ENCODE measurements around the gene TNFAIP6. TPM values are rescaled to one million over a fixed set of nuclear protein-coding genes. Genes with fewer than 3 reads are reported as not detected.
"Not testable (repeated sequence)": the region's sequence is repeated elsewhere in the genome, so short reads cannot be mapped to it uniquely, and the experiment has no call there.

TNFAIP6 gene
- polyA plus RNA-seq, 6 donors from 2014 or later = 0.25 TPM; not detected in 5

- DNase-seq = peak; percentile 68
- H3K27ac Mint-ChIP-seq = peak within 1 kb of the TSS; percentile 90 to 99 (median 97)
- peak; percentile 87 to 89 for ATAC-seq (ENCODE audit: low read depth in 2 of 2)
- H3K36me3 Mint-ChIP-seq = no peaks in the 10 kb centered on the region
- peaks cover 10 to 30% (median 26%) of the 10 kb centered on the region in 3 donors for H3K4me1 Mint-ChIP-seq
- no peaks in the 10 kb centered on the region for H3K9me3 Mint-ChIP-seq
- no peaks in the 10 kb centered on the region for H3K27me3 Mint-ChIP-seq
- peak within 1 kb of the TSS; percentile 93 to 100 (median 98) for H3K4me3 Mint-ChIP-seq
Measured at GRCh38 chr2:151409601-151410484, 52.5 kb downstream of the TNFAIP6 start, which contains the start of gene RIF1. RIF1 (plus strand) TSS chr2:151409902; CDS start chr2:151410424, 522 bp downstream.

DNA sequence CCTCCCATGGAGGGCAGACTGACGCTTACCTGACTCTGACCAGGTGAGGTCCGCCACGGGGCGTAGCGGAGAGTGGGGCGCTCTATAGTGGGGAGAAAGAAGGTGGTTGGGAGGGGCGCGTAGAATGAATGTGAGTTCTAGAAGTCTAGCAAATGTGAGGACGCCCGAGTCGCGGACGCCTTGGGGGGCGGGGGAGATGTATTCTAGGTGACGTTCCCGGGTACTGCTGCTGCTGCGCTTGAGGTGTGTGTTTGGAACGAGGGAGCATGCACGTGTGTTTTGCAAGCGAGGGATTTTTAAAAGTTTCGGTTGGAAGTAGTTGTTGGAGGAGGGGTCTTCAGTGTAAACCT, 53.1 kb downstream of the TNFAIP6 start:
- no peak for DNase-seq
- Mint-ChIP-seq H3K27me3 (no peaks in the 10 kb centered on the region), H3K27ac (peak overlapping the region; percentile 90 to 99 (median 97))

GRCh38 chr2:151417650-151418049, 60.3 kb downstream of the TNFAIP6 start:
- Mint-ChIP-seq H3K36me3 (peaks cover 4 to 20% of the 10 kb centered on the region in 2 donors), H3K4me3 (no peak overlapping the region), H3K27me3 (no peaks in the 10 kb centered on the region), H3K27ac (peak overlapping the region in 1 of 6 donors; percentile 22), H3K9me3 (no peaks in the 10 kb centered on the region), H3K4me1 (peaks cover 2 to 5% (median 4%) of the 10 kb centered on the region in 3 donors)
- no peak for ATAC-seq (ENCODE audit: low read depth in 2 of 2)
- no peak for DNase-seq

More for the DNA sequence above, 53.1 kb downstream of the TNFAIP6 start:
- Mint-ChIP-seq H3K9me3 (no peaks in the 10 kb centered on the region), H3K4me1 (peaks cover 10 to 30% (median 26%) of the 10 kb centered on the region in 3 donors), H3K4me3 (peak overlapping the region; percentile 93 to 100 (median 98)), H3K36me3 (no peaks in the 10 kb centered on the region)
- peak; percentile 53 to 61 for ATAC-seq (ENCODE audit: low read depth in 2 of 2)

- H3K4me3 Mint-ChIP-seq; ATAC-seq (ENCODE audit: low read depth in 2 of 2); DNase-seq; H3K9me3 Mint-ChIP-seq; H3K27me3 Mint-ChIP-seq: not testable (repeated sequence)
- Mint-ChIP-seq H3K27ac (peak overlapping the region in 1 of 6 donors; percentile 63), H3K36me3 (peaks cover 17 to 39% of the 10 kb centered on the region in 2 donors), H3K4me1 (peaks cover 14 to 27% (median 20%) of the 10 kb centered on the region in 3 donors)
Measured at GRCh38 chr2:151421681-151422080, 64.3 kb downstream of the TNFAIP6 start.

- peak overlapping the region in 3 of 6 donors; percentile 23 to 83 (median 71) for H3K27ac Mint-ChIP-seq
- no peak for ATAC-seq (ENCODE audit: low read depth in 2 of 2)
Measured at GRCh38 chr2:151422917-151423439, 65.6 kb downstream of the TNFAIP6 start.

DNA sequence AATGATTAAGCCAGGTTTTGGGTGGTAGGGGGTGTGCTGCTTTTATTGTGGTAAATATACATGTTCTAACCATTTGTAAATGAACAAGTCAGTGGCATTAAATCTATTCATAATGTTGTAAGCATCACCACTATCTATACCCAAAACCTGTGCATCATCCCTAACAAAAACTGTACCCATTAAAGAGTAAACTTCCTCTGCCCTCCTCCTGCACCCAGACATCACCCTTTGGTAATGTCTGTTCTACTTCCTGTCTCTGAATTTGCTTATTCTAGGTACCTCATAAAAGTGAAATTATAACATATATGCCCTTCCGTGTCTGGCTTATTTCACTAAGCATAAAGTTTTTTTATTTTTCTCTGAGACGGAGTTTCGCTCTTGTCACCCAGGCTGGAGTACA, 66.4 kb downstream of the TNFAIP6 start:
- Mint-ChIP-seq H3K9me3 (no peaks in the 10 kb centered on the region), H3K27ac (peak overlapping the region in 5 of 6 donors; percentile 12 to 83 (median 34)), H3K4me3 (peak overlapping the region in 2 of 8 donors; percentile 37 to 44), H3K4me1 (peaks cover 14 to 27% (median 24%) of the 10 kb centered on the region in 3 donors), H3K27me3 (no peaks in the 10 kb centered on the region), H3K36me3 (peaks cover 20 to 34% of the 10 kb centered on the region in 2 donors)
- ATAC-seq (ENCODE audit: low read depth in 2 of 2) (peak in 1 of 2 donors; percentile 43), DNase-seq (no peak)

More at GRCh38 chr2:151422917-151423439, 65.6 kb downstream of the TNFAIP6 start:
- H3K9me3 Mint-ChIP-seq = no peaks in the 10 kb centered on the region
- peaks cover 14 to 27% (median 20%) of the 10 kb centered on the region in 3 donors for H3K4me1 Mint-ChIP-seq
- no peak overlapping the region for H3K4me3 Mint-ChIP-seq
- no peak for DNase-seq
- H3K27me3 Mint-ChIP-seq = no peaks in the 10 kb centered on the region
- peaks cover 15 to 34% of the 10 kb centered on the region in 2 donors for H3K36me3 Mint-ChIP-seq

Other genes starting within 250 kb of the TNFAIP6 start
- gene RBM43, start 95.7 kb upstream of the TNFAIP6 start, polyA plus RNA-seq (ENCODE audit: low read depth in 6 of 6) = 1 to 10 TPM in 4 of 6 donors, under 1 TPM in 1, not detected in 1; 0.96 to 3.6 (median 3.0) TPM
- 10 to 100 TPM; 32.0 to 54.9 (median 45.2) TPM for gene NMI, start 67.9 kb upstream of the TNFAIP6 start, polyA plus RNA-seq (ENCODE audit: low read depth in 6 of 6)
- gene RIF1, start 52.3 kb downstream of the TNFAIP6 start, polyA plus RNA-seq (ENCODE audit: low read depth in 6 of 6) = 10 to 100 TPM in 5 of 6 donors, 1 to 10 TPM in 1; 7.4 to 31.1 (median 21.9) TPM

Data from naive B cell (primary cell).